Activated B cell treated with CpG ODN at 0.5 μM for 24 hours (primary cell): ENCODE measurements around the gene MRPL34. TPM values are rescaled to one million over a fixed set of nuclear protein-coding genes. Genes with fewer than 3 reads are reported as not detected.
A peak's percentile ranks its signal among the peaks of the same experiment; 100 is the strongest.

ENCODE experiments used
- ATAC-seq: fragments of 200-7000 bp; cut with Tn5 transposase; one replicate; pipeline ENCODE4 v1.10.0; 2021; ENCODE audit warnings: low read depth, mild to moderate bottlenecking, moderate library complexity
- CTCF ChIA-PET: fragments of 350-600 bp; sonication (Branson Sonifier 250); formaldehyde crosslinking; loops from one replicate; lab custom pipeline; 2021; ENCODE audit warnings: antibody characterized with exemption; lab: Charles Lee
- POLR2A ChIA-PET: fragments of 350-600 bp; sonication (Branson Sonifier 250); formaldehyde crosslinking; loops from one replicate; lab custom pipeline; 2021; ENCODE audit warnings: antibody characterized with exemption; lab: Charles Lee
- DNase-seq: peaks from one replicate; pipeline ENCODE4 v3.0.0; 2022
- H3K27ac Mint-ChIP-seq: one replicate; pipeline ENCODE4 v1.8.0; 2020; ENCODE audit warnings: mixed read lengths
- H3K27me3 Mint-ChIP-seq: one replicate; pipeline ENCODE4 v1.8.0; 2021; ENCODE audit warnings: mixed read lengths
- H3K36me3 Mint-ChIP-seq: one replicate; pipeline ENCODE4 v1.8.0; 2021; ENCODE audit warnings: low read depth, mixed read lengths
- H3K4me1 Mint-ChIP-seq: one replicate; pipeline ENCODE4 v1.8.0; 2021; ENCODE audit warnings: mixed read lengths
- H3K4me3 Mint-ChIP-seq: one replicate; pipeline ENCODE4 v1.8.0; 2020; ENCODE audit warnings: mild to moderate bottlenecking, mixed read lengths
- H3K9me3 Mint-ChIP-seq: one replicate; pipeline ENCODE4 v1.8.0; 2020; ENCODE audit warnings: mixed read lengths
- intact Hi-C: fragments of 100-400 bp; cut with micrococcal nuclease; formaldehyde crosslinking; loops from one replicate; pipeline ENCODE4 v1.15.1; 2024
- total RNA-seq: library from RNA; stranded (reverse); gene quantifications from 2 replicates; pipeline ENCODE4 v1.2.3, GENCODE V29; 2022
- TF ChIP-seq, protein P1 (sequence below): fragments of 200-600 bp; IDR thresholded peaks from one replicate; pipeline ENCODE4 v1.8.0; 2022; ENCODE audit warnings: antibody characterized with exemption, mild to moderate bottlenecking

Gene MRPL34
- total RNA-seq, 1 donor from 2014 or later: 38.2 TPM

DNA sequence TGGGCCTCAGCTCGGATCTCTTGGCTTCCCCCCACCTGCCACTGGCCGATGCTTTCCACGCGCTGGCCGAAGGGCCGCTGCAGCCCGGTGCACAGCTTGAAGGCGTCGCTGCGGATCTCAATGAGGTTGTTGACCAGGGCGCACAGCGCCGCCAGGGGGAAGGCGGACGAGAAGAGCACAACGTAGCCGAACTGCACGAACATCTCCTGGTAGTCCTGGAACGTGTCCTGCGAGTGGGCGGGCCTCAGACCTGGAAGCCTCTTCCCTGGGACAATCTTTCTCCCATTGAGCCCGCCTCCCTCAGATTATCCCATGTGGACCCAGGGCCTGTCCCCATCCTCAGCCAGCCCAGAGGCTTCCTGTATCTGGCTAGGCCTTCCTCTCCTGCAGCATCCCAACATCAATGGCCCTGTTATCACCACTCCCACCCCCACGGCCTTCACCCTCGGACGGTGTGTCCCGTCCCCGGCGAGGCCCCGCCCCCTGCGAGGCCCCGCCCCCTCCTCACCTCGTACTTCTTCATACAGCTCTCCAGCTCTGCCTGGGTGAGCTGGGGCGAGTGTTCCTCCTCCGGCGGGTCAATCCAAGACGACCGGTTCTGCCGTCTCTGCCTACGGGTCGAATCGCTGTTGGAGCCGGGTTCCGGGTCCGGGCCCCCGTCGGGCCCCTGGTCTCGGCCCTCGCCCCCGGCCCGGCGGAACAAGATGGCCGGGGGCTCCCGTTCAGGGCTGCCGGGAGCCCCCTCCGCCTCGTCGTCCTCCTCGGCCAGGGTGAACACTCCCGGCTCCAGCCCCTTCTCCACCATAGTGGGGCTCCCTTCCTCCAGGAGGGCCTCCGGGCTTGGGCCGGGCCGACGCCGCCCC lies 22.2 kb downstream of the MRPL34 start:
- no peaks in the 10 kb centered on the region for H3K9me3 Mint-ChIP-seq
- peak overlapping the region; percentile 77 for H3K4me3 Mint-ChIP-seq
- H3K27me3 Mint-ChIP-seq: peaks cover 6% of the 10 kb centered on the region
- ChIA-PET POLR2A (interaction anchor here (0.5 to 3.5 kb wide), 8 partner anchors 11 to 1265 kb away, joined by 3 to 24 read pairs (median 4); partner anchors contain the start of genes DDA1, MRPL34 and SLC27A1), CTCF (interaction anchor here (1.0 kb wide), 1 partner anchor 23 kb away, joined by 3 read pairs; the partner anchor contains the start of gene MRPL34)
- intact Hi-C loops: no loop called here
- H3K27ac Mint-ChIP-seq: no peak overlapping the region
- TF ChIP-seq, protein P1, sequence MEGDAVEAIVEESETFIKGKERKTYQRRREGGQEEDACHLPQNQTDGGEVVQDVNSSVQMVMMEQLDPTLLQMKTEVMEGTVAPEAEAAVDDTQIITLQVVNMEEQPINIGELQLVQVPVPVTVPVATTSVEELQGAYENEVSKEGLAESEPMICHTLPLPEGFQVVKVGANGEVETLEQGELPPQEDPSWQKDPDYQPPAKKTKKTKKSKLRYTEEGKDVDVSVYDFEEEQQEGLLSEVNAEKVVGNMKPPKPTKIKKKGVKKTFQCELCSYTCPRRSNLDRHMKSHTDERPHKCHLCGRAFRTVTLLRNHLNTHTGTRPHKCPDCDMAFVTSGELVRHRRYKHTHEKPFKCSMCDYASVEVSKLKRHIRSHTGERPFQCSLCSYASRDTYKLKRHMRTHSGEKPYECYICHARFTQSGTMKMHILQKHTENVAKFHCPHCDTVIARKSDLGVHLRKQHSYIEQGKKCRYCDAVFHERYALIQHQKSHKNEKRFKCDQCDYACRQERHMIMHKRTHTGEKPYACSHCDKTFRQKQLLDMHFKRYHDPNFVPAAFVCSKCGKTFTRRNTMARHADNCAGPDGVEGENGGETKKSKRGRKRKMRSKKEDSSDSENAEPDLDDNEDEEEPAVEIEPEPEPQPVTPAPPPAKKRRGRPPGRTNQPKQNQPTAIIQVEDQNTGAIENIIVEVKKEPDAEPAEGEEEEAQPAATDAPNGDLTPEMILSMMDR: no peak
- DNase-seq (peak; percentile 56), ATAC-seq (peak; percentile 88)
- no peaks in the 10 kb centered on the region for H3K36me3 Mint-ChIP-seq
- peaks cover 16% of the 10 kb centered on the region for H3K4me1 Mint-ChIP-seq

DNA sequence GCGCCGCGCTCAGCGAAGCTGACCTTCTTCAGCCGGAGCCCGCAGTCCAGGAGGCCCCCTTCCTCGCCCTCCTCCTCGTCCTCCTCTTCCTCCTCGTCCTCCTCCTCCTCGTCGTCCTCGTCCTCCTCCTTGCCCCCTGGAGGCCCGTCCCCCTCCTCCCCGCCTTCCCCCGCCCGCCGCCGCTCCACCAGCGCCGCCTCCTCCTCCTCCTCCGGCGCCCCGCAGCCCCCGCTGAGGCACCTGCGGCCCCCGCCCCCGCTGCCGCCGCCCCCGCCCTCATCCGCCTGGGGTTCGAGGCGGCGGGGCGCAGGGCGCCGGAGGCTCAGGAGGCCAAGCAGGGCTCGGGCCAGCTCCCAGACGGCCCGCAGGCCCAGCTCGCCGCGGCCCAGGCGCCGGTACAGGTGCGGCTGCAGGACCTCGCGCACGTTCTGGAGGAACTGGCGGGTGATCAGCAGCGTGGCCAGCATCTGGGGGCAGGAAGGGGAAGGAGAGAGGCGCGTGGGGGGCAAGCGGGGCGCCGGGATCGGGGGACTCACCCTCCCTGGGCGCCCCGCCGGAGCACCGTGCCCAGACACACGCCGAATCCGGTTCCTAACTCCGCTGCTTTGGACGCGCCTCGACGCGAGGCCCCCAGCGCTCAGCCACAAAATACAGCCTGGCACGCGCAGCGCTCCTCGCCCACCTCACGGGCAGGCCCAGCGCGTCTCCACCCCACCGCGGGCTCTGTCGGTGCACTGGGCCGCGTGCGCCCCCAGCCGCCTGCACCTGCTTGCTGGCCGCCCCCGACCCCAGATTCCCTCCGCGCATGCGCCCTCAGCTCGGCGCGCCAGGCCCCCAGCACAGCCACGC lies 23.1 kb downstream of the MRPL34 start:
- intact Hi-C loops: no loop called here
- Mint-ChIP-seq H3K4me1 (peaks cover 17% of the 10 kb centered on the region), H3K36me3 (no peaks in the 10 kb centered on the region), H3K4me3 (peak overlapping the region; percentile 77), H3K9me3 (no peaks in the 10 kb centered on the region), H3K27me3 (peaks cover 6% of the 10 kb centered on the region), H3K27ac (no peak overlapping the region)
- peak; percentile 43 for DNase-seq
- POLR2A ChIA-PET: interaction anchor here (0.5 to 3.5 kb wide), 7 partner anchors 19 to 1266 kb away, joined by 3 to 24 read pairs (median 4); partner anchors contain the start of genes DDA1, MRPL34 and SLC27A1
- ATAC-seq: peak; percentile 23
- CTCF ChIA-PET: interaction anchor here (1.0 kb wide), 1 partner anchor 23 kb away, joined by 3 read pairs; the partner anchor contains the start of gene MRPL34
- TF ChIP-seq, protein P1: no peak

DNA sequence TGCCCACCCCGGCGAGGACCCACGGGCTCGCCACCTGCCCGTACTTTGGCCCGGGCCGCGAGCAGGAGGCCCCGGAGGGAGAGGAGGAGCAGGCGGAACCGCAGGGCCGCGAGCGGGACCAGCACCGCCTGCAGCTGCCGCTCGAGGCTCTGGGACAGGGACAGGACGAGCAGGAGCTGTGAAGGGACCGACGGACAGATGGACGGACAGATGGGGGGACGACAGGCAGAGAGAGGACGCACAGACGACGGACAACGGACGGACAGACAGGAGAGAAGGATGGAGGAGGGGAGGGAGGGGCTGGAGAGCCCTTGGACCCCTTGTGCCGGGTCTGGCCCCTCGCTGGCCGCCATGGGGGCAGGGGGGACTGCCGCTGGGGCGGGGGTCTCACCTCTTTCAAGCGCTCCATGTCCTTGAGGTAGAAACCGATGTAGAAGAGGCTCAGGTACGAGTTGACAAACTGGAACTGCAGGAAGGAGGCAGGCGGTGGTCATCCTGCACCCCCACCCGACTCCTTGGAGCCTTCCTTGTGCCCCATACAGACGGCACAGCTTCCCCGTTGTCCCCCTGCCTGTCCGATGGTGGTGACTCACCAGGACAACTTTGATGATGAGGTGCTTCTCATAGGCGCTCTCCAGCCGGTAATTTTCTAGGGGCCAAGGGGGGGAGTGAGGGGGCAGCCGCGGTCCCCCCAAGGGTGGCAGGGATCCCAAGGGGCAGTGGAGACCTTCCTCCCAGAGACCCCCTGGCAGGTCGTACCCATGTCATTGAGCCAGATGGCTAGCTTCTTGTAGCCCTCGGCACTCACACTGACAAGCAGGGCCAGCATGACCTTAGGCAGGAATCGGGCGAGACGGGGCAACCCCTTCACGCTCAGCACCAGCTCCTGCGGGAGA lies 23.9 kb downstream of the MRPL34 start:
- Mint-ChIP-seq H3K27me3 (peaks cover 6% of the 10 kb centered on the region), H3K4me1 (peaks cover 21% of the 10 kb centered on the region), H3K4me3 (peak overlapping the region; percentile 35), H3K36me3 (no peaks in the 10 kb centered on the region), H3K9me3 (no peaks in the 10 kb centered on the region), H3K27ac (no peak overlapping the region)
- DNase-seq (no peak), ATAC-seq (no peak)
- intact Hi-C loops: loop anchor here (10.0 kb wide), 1 partner anchor 425 kb away; the partner anchor contains the start of gene FCHO1
- TF ChIP-seq, protein P1: no peak
- CTCF ChIA-PET: no interaction called here
- POLR2A ChIA-PET: interaction anchor here (3.5 kb wide), 1 partner anchor 20 kb away, joined by 24 read pairs; the partner anchor contains the start of gene DDA1

DNA sequence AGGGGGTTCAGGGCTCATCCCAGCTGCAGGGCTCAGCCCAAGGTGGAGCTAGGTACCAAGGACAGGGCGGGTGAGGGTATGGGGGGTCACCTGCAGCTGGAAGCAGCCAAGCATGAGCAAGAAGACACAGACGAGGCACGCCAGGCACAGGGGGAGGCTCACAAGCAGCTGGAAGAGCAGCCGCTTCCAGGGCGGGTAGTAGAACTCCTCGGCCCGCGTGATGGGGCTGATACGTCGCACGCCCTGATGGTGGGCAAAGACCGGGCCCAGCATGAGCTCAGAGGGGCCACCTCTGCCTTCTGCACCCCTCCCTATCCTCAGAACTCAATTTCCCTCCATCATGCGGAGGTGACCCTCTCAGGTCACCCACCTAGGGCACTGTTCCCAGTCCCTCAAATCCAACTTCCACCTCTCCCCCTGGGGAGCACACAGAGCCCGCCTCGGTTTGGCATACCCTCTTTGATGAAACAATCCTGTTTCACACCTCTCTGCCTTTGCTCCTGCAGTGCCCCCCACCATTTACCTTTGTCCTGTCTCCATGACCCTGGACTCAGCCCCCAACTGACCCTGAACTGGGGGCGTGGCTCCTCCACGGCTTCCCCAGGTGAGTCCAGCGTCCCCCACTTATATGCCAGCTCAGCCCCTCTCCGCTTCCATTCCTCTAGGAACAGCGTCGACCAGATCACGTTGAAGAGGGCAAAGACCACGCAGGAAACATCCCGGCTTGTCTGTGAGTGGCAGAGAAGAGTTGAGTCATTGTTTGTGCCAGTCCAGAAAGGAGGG lies 24.8 kb downstream of the MRPL34 start:
- TF ChIP-seq, protein P1: no peak
- DNase-seq (no peak), ATAC-seq (no peak)
- H3K27me3 Mint-ChIP-seq: peaks cover 6% of the 10 kb centered on the region
- H3K4me1 Mint-ChIP-seq: peaks cover 28% of the 10 kb centered on the region
- no peak overlapping the region for H3K27ac Mint-ChIP-seq
- H3K4me3 Mint-ChIP-seq: peak overlapping the region; percentile 35
- no peaks in the 10 kb centered on the region for H3K9me3 Mint-ChIP-seq
- CTCF ChIA-PET: no interaction called here
- POLR2A ChIA-PET: interaction anchor here (0.6 to 1.2 kb wide), 3 partner anchors 21 to 102 kb away, joined by 3 to 4 read pairs (median 3); partner anchors contain the start of gene DDA1
- intact Hi-C loops: loop anchor here (10.0 kb wide), 1 partner anchor 424 kb away; the partner anchor contains the start of gene FCHO1
- no peaks in the 10 kb centered on the region for H3K36me3 Mint-ChIP-seq
